Activated T-cell treated with anti-CD3 and anti-CD28 coated beads, Interleukin-2, amount 50 U/mL, for 4 hours (primary cell): ENCODE results near the gene KIAA1328. TPM values are rescaled to one million over a fixed set of nuclear protein-coding genes. Genes with fewer than 3 reads are reported as not detected.

Experiments
- ATAC-seq, 2 donors: fragments of 200-7000 bp; cut with Tn5 transposase; one replicate each; pipeline ENCODE4 v1.10.0; 2021
- DNase-seq: peaks from one replicate; pipeline ENCODE4 v3.0.0-alpha.2; 2020
- H3K27me3 Mint-ChIP-seq: one replicate; pipeline ENCODE4 v1.8.0; 2021; ENCODE audit warnings: low read depth, mixed read lengths
- H3K36me3 Mint-ChIP-seq: one replicate; pipeline ENCODE4 v1.8.0; 2022; ENCODE audit warnings: mixed read lengths; ENCODE audit not compliant: insufficient read depth
- H3K4me1 Mint-ChIP-seq: one replicate; pipeline ENCODE4 v1.8.0; 2021; ENCODE audit warnings: low read depth, mixed read lengths
- H3K4me3 Mint-ChIP-seq: one replicate; pipeline ENCODE4 v1.8.0; 2021; ENCODE audit warnings: mild to moderate bottlenecking, moderate library complexity, mixed read lengths
- H3K9me3 Mint-ChIP-seq: one replicate; pipeline ENCODE4 v1.8.0; 2021; ENCODE audit warnings: mixed read lengths
- total RNA-seq, 3 donors: library from RNA; stranded (reverse); gene quantifications; one replicate each; pipeline ENCODE4 v1.2.1, GENCODE V29; 2021

Gene KIAA1328
- total RNA-seq, 3 donors from 2014 or later: 4.3 to 5.2 (median 4.8) TPM

DNA sequence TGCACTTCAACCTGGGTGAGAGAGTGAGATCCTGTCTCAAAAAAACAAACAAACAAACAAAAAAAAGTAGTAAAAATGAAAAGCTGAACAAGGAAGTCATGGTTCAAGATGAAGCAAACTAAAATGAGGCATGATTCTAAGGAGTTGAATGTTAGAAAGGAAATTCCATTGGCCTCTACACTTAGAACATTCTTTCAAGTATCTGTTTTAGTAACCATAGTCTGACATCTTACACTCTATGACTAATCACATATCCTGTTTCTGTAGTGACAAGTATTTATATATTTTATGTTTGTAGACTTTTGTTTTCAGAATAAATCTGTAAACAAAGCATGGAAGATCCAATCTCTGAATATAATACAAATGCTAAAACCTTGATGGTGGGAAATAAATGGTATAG lies 164.1 kb downstream of the KIAA1328 start:
- H3K27me3 Mint-ChIP-seq: no peaks in the 10 kb centered on the region
- DNase-seq (no peak), ATAC-seq (no peak)
- H3K4me3 Mint-ChIP-seq: no peak overlapping the region
- H3K9me3 Mint-ChIP-seq: peaks cover 14% of the 10 kb centered on the region
- H3K36me3 Mint-ChIP-seq: peaks cover 34% of the 10 kb centered on the region
- H3K4me1 Mint-ChIP-seq: no peaks in the 10 kb centered on the region

DNA sequence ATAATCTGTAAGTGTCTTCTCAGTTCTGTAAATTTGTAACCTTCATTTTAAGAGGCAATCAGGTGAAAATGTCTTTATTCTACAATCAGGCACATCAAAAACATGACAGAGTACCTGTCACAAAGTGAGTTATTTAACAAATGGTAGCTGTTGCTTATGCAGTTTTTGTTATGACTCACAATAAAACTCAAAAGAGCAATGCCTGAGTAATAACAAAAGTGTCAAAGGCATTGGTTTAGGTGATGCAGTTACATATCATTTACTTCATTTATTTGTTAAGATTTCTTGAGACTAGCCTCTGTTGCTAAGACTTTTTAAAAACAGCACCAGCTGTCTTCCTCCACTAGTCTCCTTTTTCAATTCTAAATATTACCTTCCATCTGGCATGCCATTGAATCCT lies 177.8 kb downstream of the KIAA1328 start:
- Mint-ChIP-seq H3K4me1 (no peaks in the 10 kb centered on the region), H3K4me3 (no peak overlapping the region), H3K9me3 (peaks cover 26% of the 10 kb centered on the region), H3K36me3 (peaks cover 9% of the 10 kb centered on the region), H3K27me3 (no peaks in the 10 kb centered on the region)
- DNase-seq: no peak
- ATAC-seq: no peak

DNA sequence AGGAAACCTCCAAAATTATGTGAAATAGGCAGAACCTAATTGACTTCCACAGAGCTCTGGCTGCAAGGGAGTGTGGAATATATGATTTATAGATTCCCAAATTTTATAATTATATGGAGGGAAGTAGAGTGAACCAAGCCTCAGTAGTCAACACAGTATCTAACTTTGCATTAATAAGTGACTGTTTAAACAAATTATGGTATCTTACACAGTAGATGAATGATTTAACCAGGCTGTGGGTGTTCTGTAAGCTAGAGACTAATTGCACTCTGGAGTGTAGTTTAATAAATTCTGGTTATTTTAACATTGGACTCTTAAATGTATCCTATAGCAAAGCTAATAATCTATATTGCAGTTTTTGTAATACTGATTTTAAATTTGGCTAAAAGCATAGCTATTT lies 183.5 kb downstream of the KIAA1328 start:
- Mint-ChIP-seq H3K4me3 (no peak overlapping the region), H3K36me3 (peaks cover 10% of the 10 kb centered on the region), H3K4me1 (no peaks in the 10 kb centered on the region), H3K27me3 (no peaks in the 10 kb centered on the region), H3K9me3 (peaks cover 33% of the 10 kb centered on the region)
- ATAC-seq: no peak
- no peak for DNase-seq

DNA sequence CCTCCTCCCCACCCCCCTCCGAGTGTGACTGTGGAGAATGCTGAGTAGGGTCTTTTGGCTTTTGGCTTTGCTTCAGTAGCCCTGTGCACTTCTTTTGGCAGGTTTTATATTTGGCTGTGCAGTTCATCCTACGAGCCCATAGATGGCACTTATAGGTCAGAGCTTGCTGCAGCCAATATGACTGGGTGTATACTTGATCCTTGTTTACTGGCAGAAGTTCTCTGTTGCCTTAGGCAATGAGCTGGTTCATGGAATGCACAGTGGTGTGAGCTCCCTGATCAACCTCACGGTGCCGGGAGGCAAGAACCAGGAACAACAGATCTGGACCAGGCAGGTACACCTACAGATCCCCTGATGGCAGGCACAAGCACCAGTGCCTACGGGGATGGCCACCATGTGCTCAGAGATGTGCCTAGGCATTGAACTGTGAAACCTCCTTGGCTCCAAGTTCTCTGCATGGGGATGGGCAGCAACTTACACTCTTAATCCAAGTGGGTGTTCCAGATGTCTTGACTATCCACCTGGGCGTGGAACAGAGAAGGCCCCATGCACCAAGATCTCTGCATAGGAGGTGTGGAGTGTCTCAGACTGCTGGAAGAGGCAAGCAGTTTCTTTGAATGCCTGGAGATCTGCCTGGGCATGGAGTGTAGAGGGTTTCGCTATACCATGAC lies 190.4 kb downstream of the KIAA1328 start:
- H3K4me1 Mint-ChIP-seq: no peaks in the 10 kb centered on the region

DNA sequence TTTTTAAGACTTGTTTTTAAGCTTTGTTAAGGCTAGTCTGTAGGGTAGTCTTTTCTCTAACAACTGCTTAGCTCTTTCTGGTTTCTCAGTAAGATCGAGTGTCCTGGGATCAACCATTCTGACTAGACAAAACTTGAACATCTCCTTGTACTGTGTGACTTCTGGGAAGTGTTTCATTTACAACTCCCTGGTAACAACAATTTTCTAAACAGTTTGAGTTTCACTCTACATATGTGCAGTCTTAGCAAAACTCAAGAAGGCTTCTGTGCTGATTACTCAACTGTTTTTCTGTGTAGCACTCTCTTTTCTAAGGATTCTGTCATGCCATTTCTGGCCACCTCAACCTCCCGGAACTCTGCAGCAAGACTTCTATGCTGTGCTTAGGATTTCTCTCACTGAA lies 204.5 kb downstream of the KIAA1328 start:
- ATAC-seq: no peak
- no peaks in the 10 kb centered on the region for H3K4me1 Mint-ChIP-seq
- peaks cover 27% of the 10 kb centered on the region for H3K9me3 Mint-ChIP-seq
- no peaks in the 10 kb centered on the region for H3K27me3 Mint-ChIP-seq
- DNase-seq: no peak
- H3K4me3 Mint-ChIP-seq: no peak overlapping the region
- H3K36me3 Mint-ChIP-seq: peaks cover 29% of the 10 kb centered on the region

More for the DNA sequence above, 190.4 kb downstream of the KIAA1328 start:
- H3K4me3 Mint-ChIP-seq: no peak overlapping the region
- H3K36me3 Mint-ChIP-seq: peaks cover 33% of the 10 kb centered on the region
- ATAC-seq: no peak
- no peaks in the 10 kb centered on the region for H3K27me3 Mint-ChIP-seq
- no peak for DNase-seq
- H3K9me3 Mint-ChIP-seq: peaks cover 48% of the 10 kb centered on the region

DNA sequence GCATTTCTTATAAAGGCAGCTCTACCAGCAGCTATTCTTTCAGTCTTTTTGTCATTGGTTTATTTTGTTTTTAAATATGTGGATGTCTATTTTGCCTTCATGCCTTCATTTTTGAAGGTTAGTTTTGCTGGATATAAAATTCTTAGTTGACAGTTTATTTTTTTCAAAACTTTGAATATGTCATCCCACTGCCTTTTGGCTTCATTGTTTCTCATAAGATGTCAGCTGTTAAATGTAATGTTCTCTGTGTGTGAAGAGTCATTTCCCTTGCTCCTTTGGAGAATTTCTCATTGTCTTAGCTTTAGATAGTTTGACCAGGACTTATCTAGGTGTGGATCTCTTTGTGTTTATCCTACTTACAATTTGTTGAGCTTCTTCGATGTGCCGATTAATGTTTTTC lies 213.5 kb downstream of the KIAA1328 start:
- ATAC-seq (no peak), DNase-seq (no peak)
- peaks cover 34% of the 10 kb centered on the region for H3K9me3 Mint-ChIP-seq
- no peaks in the 10 kb centered on the region for H3K27me3 Mint-ChIP-seq
- H3K4me3 Mint-ChIP-seq: no peak overlapping the region
- no peaks in the 10 kb centered on the region for H3K4me1 Mint-ChIP-seq
- peaks cover 37% of the 10 kb centered on the region for H3K36me3 Mint-ChIP-seq

DNA sequence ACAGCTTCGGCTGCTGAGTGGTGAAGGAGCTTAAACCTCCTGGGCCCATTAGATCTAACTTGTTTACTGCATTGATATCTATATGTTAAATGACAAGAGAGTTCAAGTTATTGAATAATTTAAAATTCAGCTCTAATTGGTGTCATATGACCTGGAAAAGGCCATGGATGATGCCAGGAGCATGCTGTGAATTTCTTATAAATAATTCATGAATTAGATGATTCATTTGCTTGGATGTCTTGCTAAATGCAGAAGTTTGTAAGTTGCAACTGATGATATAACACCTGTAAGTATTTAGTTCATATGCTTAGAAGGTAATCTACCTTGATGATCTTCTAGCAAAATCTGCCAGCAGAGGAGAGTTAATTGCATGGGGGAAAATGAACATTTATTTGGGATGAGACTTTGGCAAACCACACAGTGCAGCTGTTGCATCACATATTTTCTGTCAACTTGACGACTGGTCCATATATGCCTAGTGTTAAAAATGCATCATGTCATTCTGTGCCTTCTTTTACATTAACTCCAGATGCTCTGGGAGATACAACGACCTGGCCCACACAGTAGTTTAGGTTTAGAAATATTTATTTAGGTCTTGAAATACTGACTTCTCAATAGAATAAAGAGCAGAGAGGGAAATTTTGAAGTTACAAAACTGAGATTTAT lies 226.3 kb downstream of the KIAA1328 start:
- no peak for ATAC-seq
- peaks cover 16% of the 10 kb centered on the region for H3K9me3 Mint-ChIP-seq
- H3K27me3 Mint-ChIP-seq: no peaks in the 10 kb centered on the region
- H3K4me3 Mint-ChIP-seq: no peak overlapping the region
- no peak for DNase-seq
- H3K36me3 Mint-ChIP-seq: peaks cover 17% of the 10 kb centered on the region
- H3K4me1 Mint-ChIP-seq: no peaks in the 10 kb centered on the region

DNA sequence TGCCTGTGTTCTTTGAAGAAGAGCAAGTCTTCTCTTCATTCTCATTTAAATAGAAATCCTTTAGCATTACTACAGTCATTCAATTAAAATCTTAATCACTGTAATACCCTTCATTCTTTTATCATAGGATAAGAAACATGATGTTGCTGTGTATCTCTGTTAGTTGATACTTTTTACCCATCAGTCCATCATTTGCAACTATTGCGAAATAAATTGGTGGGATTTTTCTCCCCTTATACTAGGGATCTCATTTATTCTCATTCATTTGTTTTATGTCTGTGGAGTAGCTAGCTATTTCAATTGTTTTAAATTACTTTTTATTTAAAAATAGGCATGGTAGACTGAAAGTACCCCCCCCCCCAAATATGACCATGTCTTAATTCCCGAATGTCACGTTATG lies 235.3 kb downstream of the KIAA1328 start:
- Mint-ChIP-seq H3K9me3 (peaks cover 3% of the 10 kb centered on the region), H3K4me1 (no peaks in the 10 kb centered on the region), H3K4me3 (no peak overlapping the region), H3K27me3 (no peaks in the 10 kb centered on the region), H3K36me3 (peaks cover 24% of the 10 kb centered on the region)
- DNase-seq (no peak), ATAC-seq (no peak)

DNA sequence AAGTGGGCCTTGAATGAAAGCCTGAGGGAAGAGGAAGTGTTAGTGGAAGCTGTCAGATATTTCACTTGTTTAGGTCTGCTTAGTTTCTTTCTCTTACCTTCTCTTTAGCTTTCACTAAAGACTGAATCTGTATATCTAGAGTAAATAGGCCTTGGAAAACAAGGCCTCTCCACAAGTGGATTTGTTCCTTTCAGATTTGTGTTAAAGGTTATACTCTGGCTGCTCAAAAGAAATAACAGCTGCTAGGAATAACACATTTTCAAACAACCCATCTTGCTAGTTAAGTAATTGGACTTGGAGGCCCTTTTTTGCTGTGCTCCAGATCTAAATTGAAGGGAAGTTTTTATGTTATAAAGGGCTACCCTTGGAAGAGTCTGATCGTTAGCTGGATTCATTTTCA lies 236.3 kb downstream of the KIAA1328 start:
- Mint-ChIP-seq H3K4me3 (no peak overlapping the region), H3K9me3 (peaks cover 10% of the 10 kb centered on the region), H3K36me3 (peaks cover 32% of the 10 kb centered on the region), H3K4me1 (no peaks in the 10 kb centered on the region), H3K27me3 (no peaks in the 10 kb centered on the region)
- ATAC-seq (no peak), DNase-seq (no peak)

DNA sequence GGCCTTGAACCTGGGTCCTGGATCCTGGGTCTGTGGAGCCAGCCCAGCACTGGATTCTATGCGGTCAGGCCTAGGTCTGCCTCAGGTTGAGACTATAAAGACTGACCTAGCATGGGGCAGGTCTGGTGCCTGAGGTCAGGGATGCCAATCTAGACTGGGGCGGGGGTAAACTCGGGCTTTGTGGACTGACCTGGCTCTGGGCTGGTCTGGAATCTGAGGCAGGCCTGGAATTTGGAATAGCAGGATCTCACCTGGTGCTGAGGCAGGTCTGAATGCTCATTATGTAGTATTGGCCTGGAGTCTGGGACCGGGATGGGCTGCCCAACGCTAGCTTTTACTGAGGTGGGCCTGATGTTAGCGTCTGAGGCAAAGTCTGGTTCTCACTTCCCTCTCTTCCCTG lies 256.0 kb downstream of the KIAA1328 start:
- Mint-ChIP-seq H3K36me3 (peaks cover 27% of the 10 kb centered on the region), H3K9me3 (peaks cover 4% of the 10 kb centered on the region), H3K27me3 (no peaks in the 10 kb centered on the region), H3K4me1 (no peaks in the 10 kb centered on the region), H3K4me3 (no peak overlapping the region)
- ATAC-seq (no peak), DNase-seq (no peak)

DNA sequence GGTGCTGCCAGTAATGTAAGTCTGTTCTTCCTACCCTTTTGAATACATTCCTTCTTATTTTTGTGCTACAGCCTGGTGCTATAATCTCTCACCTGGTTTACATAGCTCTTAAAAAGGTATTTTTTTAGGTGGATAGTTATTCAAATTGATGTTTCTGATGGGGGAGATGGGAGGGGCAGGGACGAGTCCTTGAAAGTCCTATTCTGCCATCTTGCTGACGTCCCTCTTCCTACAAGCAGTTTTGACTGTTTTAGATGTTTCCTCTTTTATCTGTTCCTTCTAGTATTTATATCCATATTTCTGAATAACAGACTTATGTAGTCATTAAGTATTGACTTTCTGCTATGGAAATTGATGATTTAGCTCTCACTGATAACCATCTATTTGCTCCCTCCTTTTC lies 256.4 kb downstream of the KIAA1328 start:
- peaks cover 28% of the 10 kb centered on the region for H3K36me3 Mint-ChIP-seq
- H3K27me3 Mint-ChIP-seq: no peaks in the 10 kb centered on the region
- no peak for DNase-seq
- no peak overlapping the region for H3K4me3 Mint-ChIP-seq
- no peak for ATAC-seq
- no peaks in the 10 kb centered on the region for H3K4me1 Mint-ChIP-seq
- H3K9me3 Mint-ChIP-seq: peaks cover 5% of the 10 kb centered on the region

DNA sequence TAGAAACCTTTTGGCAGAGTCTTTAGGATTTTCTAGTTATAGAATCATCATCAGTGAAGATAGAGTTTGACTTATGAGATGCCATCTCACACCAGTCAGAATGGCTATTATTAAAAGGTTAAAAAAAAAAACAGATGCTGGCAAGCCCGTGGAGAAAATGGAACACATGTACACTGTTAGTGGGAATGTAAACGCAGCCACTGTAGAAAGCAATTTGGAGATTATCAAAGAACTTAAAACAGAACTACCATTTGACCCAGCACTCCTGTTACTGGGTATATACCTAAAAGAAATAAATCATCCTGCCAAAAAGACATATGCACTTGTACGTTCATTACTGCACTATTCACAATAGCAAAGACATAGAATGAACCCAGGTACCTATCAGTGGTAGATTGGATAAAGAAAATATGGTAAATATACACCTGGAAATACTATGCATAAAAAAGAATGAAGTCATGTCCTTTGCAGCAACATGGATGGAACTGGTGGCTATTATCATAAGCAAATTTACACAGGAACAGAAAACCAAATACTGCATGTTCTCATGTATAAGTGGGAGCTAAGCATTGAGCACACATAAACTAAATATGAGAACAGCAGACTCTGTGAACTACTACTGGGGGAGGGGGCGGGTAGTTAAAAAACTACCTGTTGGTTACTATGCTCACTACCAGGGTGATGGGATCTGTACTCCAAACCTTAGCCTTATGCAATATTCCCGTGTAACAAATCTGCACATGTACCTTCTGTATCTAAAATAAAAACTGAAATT lies 279.0 kb downstream of the KIAA1328 start:
- peaks cover 5% of the 10 kb centered on the region for H3K36me3 Mint-ChIP-seq
- DNase-seq: no peak
- peaks cover 24% of the 10 kb centered on the region for H3K9me3 Mint-ChIP-seq
- no peak overlapping the region for H3K4me3 Mint-ChIP-seq
- H3K4me1 Mint-ChIP-seq: no peaks in the 10 kb centered on the region
- no peaks in the 10 kb centered on the region for H3K27me3 Mint-ChIP-seq
- no peak for ATAC-seq

DNA sequence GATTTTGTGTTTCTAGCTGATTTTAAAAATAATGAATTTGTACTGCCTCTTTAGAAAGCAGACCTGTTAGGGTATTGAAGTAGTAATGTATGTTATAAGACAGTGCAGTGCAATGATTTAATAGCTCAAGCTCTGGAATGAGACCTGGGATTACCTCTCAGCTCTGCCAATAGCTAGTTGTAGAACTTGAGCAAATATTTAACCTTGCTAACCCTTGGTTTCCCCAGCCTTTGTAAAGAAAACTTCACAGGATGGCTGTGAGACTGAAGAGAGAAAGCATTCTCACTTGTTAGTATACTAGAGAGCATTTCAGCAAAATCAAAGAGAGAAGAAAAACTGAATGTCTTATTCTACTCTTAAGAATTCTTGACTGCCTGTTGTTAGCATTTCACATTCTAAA lies 293.9 kb downstream of the KIAA1328 start:
- Mint-ChIP-seq H3K4me3 (no peak overlapping the region), H3K9me3 (no peaks in the 10 kb centered on the region), H3K36me3 (no peaks in the 10 kb centered on the region), H3K4me1 (no peaks in the 10 kb centered on the region), H3K27me3 (no peaks in the 10 kb centered on the region)
- ATAC-seq (no peak), DNase-seq (no peak)

DNA sequence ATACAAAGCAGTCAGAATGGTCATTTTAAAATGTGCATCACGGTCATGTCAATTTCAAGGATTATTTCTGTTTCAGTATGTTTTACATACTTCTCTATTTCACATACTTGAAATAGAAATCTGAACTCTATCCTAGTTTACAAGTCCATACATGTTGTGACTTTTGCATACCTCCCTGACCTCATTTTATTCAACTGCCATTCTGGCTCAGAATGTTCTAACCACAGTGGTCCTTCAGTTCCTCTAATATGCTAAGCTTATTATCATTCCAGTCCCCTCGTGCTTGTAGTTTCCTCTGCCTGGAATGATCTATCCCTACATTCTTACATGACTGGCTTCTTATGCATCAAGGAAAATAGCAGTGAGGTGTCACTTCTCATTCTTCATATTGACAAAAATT lies 295.6 kb downstream of the KIAA1328 start:
- no peak for DNase-seq
- H3K9me3 Mint-ChIP-seq: no peaks in the 10 kb centered on the region
- H3K36me3 Mint-ChIP-seq: no peaks in the 10 kb centered on the region
- no peak overlapping the region for H3K4me3 Mint-ChIP-seq
- no peaks in the 10 kb centered on the region for H3K27me3 Mint-ChIP-seq
- no peak for ATAC-seq
- H3K4me1 Mint-ChIP-seq: no peaks in the 10 kb centered on the region

DNA sequence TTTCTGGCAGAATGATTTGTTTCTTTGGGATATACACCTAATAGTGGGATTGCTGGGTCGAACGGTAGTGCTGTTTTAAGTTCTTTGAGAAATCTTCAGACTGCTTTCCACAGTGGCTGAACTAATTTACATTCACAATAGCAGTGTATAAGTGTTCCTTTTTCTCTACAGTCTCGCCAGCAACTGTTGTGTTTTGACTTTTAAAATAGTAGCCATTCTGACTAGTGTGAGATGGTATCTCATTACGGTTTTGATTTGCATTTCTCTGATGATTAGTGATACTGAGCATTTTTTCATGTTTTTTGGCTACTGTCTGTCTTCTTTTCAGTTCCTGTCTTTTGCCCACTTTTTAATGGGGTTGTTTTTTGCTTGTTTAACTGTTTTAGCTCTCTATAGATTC lies 306.2 kb downstream of the KIAA1328 start:
- ATAC-seq: no peak
- Mint-ChIP-seq H3K36me3 (peaks cover 2% of the 10 kb centered on the region), H3K4me1 (no peaks in the 10 kb centered on the region), H3K27me3 (no peaks in the 10 kb centered on the region), H3K4me3 (no peak overlapping the region), H3K9me3 (peaks cover 7% of the 10 kb centered on the region)
- no peak for DNase-seq
